HG02885 (cell line): ENCODE results near the gene BAZ1A.

Source experiments
- ATAC-seq: cut with Tn5 transposase; IDR thresholded peaks from one replicate; pipeline ENCODE4 v1.9.1; 2021; ENCODE audit warnings: mild to moderate bottlenecking; ENCODE audit not compliant: unreplicated experiment, poor library complexity

Gene BAZ1A

GRCh38 chr14:34733245-34733644 lies 141.9 kb downstream of the BAZ1A start:
- no peak for ATAC-seq

DNA sequence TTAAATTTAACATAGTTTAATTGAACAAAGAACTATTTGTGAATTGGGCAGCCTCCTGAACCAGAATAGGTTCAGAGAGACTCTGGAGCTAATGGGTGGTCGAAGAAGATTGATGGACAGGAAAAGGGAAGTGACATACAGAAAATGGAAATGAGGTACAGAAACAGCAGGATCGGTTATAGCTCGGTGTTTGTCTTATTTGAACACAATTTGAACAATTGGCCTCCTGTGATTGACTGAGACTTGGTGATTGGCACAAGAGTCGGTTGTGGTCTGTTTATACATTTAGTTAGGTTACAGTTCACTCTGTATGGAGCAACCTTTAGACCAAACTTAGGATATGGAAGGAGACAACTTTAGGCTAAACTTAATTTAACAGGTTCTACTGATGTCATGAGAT lies 142.4 kb downstream of the BAZ1A start:
- no peak for ATAC-seq

GRCh38 chr14:34723867-34724266 lies 151.3 kb downstream of the BAZ1A start:
- ATAC-seq = no peak

GRCh38 chr14:34722723-34723545 lies 152.2 kb downstream of the BAZ1A start:
- ATAC-seq = no peak

- ATAC-seq = no peak
Observed at GRCh38 chr14:34721129-34721528, 154.0 kb downstream of the BAZ1A start.

GRCh38 chr14:34718750-34719304 lies 156.3 kb downstream of the BAZ1A start:
- ATAC-seq = no peak

DNA sequence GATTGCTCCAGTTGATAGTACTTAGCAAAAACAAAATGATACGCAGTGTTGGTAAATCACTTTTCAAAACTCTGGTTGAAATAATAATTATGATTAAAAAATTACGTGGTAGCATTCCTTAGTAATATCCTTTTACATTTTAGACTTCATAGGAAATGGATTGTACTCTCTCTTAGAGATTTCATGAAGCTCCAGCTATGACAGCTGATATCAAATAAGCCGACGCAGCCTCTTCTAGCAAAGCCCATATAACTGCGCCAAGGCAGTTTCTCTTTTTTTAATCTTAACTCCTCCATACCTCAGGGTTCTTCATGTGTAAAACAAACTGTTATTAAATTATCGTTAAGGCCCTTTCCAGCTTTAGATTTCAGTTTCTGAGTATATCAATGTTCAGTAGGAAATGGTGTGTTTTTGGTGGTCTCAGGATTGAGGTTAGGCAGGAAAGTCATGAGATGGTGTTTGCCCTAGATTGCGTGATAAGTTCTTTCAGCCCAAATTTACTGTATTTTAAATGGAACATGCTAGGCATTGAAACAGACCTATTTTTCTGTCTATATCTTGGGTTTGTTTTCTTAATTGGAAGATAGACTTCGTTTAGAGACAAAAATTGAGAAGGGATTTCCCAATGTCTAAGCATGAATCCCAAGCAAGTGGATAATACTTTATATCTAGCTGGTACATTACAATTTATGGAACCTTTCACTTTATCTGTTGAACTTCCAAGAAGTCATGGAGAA lies 159.9 kb downstream of the BAZ1A start:
- ATAC-seq = no peak

DNA sequence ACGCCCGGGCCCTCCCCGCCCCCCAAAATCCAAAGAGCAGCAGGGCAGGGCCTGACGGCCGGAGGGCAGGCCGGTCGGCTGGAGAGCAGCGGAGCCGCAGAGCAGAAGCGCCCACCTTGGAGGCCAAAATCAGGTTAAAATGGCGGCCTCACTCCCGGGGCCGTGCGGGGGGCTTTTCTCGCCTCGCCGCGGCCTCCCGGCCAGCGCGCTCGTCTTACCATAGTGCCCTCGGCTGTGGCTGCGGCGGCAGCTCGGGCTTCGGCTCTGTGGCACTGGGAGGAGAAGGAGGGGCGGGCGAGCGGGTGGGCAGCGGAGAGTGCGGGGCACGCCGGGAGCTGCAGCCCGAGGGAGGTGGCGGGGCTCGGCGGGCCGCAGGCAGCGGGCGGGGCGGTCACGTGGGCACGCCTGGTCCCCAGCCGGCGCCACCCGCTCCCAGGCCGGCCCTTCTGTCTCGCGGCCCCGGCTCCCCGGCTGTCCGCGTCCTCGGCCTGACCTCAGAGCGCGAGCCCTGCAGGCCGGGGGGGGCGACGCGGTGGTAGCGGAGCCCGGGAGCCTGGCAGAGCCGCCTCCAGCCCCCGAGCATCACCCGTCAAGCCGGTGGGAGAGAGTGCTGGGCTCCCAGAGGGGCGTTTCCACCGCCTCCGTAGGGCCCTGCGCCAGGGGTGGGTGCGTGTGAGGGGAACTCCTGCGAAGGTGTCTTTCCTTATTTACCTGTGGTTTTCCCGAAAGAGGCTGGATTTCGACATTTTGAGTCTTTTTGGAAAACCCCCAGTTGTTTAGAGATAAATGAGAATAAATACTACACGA lies 160.6 kb downstream of the BAZ1A start, which contains the start of gene CFL2:
Gene CFL2, minus strand, starts transcription at position 274 of the 807 bp plus-strand sequence. Its CDS starts 53 bp downstream, at position 221.
- peak; percentile 85 for ATAC-seq

- ATAC-seq = peak; percentile 20
Observed at GRCh38 chr14:34713681-34714319, 161.4 kb downstream of the BAZ1A start.

DNA sequence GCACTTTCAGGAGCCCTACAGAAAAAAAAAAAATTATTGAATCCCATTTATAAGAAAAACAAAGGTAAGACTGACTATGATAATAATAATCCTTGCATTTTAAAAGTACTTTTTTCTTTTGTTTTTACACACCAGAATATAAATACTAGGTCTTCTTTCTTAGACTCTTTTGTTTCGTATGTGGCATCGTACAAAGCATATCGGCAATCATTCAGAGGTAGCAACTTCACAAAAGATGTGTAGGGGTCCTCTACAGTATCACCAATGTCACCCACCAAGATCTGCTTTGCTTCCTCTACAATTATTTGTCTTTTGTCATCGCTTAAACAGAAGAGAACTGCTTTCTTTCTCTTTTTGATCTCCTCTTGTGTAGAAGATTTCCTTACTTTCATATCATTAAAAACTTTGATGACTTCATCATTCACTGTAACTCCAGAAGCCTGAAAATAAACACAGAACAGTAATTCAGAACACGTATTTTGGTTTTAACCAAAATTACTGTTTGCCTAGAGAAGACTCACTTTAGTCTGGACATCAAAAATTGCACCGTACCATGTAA lies 162.0 kb downstream of the BAZ1A start:
- no peak for ATAC-seq

GRCh38 chr14:34711796-34712712 lies 163.1 kb downstream of the BAZ1A start:
- ATAC-seq = no peak

DNA sequence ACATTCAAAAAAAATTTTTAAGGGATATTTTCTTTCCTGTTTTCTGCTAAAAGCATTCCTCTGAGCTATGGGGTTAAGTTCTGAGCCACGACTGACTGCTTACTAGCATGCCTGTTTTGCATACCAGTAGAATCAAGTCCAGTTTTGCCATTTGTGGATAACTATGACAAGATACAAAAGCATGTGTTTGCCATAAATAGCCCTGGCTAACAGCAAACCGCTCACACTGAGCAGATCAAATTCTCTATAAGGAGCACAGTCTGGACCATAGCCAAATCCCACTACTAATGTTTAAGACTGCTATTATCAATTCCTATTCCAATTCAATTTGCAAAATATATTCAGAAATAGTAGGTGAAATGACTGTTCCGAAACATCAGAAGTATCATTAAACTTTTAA lies 164.0 kb downstream of the BAZ1A start:
- peak; percentile 62 for ATAC-seq

- no peak for ATAC-seq
Observed at GRCh38 chr14:34710744-34711143, 164.4 kb downstream of the BAZ1A start.

DNA sequence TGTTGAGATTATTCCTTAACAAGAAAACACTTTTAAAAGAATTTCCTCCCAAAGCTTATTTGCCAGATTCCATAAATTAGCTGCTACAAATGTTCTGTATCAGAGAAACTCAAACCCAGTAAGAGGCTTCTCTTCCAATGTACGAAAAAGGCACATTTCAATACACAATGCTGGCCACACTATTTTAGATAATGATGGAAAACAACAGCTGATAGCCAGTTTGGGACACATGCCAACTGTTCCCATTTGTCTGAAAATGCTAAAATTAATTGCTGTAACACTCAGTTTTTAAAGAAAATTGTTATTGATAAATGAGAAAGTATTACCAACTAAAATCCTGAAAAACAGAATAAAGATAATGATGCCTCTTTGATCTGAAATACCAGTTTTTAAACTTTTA lies 165.2 kb downstream of the BAZ1A start:
- ATAC-seq = no peak

- no peak for ATAC-seq
Observed at GRCh38 chr14:34707722-34708121, 167.4 kb downstream of the BAZ1A start.
